ENCODE results near the gene SIGLEC5.
A peak's percentile ranks its signal among the peaks of the same experiment; 100 is the strongest.

The SIGLEC5 gene

DNA sequence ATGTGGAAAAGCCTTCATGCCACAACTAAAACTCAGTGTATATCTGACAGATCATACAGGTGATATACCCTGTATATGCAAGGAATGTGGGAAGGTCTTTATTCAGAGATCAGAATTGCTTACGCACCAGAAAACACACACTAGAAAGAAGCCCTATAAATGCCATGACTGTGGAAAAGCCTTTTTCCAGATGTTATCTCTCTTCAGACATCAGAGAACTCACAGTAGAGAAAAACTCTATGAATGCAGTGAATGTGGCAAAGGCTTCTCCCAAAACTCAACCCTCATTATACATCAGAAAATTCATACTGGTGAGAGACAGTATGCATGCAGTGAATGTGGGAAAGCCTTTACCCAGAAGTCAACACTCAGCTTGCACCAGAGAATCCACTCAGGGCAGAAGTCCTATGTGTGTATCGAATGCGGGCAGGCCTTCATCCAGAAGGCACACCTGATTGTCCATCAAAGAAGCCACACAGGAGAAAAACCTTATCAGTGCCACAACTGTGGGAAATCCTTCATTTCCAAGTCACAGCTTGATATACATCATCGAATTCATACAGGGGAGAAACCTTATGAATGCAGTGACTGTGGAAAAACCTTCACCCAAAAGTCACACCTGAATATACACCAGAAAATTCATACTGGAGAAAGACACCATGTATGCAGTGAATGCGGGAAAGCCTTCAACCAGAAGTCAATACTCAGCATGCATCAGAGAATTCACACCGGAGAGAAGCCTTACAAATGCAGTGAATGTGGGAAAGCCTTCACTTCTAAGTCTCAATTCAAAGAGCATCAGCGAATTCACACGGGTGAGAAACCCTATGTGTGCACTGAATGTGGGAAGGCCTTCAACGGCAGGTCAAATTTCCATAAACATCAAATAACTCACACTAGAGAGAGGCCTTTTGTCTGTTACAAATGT lies 42.7 kb downstream of the SIGLEC5 start:
- DNase-seq, result no peak

DNA sequence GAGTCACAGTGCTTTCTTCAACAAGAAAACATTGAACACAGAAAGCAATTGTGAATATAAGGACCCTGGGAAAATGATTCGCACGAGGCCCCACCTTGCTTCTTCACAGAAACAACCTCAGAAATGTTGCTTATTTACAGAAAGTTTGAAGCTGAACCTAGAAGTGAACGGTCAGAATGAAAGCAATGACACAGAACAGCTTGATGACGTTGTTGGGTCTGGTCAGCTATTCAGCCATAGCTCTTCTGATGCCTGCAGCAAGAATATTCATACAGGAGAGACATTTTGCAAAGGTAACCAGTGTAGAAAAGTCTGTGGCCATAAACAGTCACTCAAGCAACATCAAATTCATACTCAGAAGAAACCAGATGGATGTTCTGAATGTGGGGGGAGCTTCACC lies 43.4 kb downstream of the SIGLEC5 start:
- DNase-seq, result no peak

DNA sequence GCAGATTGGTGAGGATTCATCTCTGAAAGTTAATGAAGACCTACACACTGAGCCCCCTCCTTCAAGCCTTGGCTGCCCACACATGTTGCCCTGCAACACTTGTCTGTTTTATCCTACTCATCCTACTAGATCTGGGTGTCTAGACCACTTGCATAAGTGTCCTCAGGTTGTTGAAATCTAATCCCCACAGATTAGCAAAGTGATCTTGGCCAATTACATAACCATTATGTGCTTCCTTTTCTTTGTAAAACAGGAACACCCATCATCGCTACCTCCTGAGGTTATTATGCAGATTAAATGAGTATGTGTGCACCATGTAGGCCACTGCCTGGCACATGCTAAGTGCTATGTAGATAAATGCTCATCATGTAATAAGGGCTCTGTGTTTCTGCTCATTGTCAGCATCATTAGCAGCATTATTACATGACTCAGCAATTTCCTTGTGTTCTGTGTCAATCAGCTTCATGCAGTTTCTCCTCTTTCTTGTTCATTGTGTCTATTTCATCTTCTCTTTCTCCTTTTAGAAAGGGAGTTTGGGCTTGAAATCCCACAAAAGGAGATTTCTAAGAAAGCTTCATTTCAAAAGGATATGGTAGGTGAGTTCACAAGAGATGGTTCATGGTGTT lies 44.0 kb downstream of the SIGLEC5 start:
- no peak for DNase-seq

DNA sequence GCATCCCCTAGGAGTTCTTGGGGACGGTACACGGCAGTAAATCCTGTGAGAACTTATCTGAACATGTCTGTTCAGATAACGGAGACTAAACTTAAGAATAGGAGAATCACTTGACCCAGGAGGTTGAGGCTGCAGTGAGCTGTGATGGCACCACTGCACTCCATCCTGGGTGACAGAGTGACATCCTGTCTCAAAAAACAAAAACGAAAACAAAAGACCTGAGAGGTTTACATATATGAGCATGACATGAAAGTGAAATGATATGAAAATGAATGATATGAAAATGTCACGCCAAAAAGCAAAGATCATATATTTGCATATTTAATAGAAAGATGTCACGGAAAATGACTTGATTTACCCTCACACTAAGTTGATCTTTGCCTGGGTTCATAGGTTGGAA lies 53.4 kb downstream of the SIGLEC5 start:
- DNase-seq, result no peak

DNA sequence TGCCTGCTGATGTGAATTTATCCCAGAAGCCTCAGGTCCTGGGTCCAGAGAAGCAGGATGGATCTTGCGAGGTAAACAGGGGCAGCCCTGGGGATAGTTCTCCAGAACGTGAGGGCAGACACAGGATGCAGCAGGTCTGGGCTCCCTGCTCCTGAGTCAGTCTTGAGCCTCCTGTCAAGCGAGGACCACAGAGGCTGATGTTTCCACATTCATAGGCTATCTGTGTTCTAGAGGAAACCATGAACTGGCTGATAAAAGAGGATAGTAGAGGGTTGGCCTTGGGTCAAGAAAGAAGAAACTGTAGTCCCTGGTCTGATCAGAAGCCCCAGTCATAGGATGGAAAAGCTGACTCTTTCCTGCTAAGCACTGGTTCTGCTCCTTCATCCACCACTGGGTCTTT lies 56.9 kb downstream of the SIGLEC5 start:
- no peak for DNase-seq

DNA sequence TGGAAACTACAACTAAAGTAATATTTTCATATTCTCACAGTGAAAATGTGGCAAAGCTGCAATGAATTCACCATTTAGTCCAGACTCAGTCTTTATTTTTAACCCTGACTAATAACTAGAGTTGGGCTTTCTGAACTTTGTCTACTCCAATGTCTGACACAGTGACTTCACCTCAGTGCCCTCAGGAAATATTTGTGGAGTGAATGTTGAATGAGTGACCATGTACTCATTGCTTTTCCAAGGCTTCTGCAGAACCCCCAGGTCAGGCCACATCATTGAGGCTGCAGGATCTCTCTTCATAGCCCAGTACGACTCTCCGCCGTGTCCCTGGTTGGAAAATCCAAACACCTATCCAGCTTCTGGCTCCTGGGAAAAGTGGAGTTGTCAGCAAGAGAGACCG lies 57.3 kb downstream of the SIGLEC5 start:
- no peak for DNase-seq

DNA sequence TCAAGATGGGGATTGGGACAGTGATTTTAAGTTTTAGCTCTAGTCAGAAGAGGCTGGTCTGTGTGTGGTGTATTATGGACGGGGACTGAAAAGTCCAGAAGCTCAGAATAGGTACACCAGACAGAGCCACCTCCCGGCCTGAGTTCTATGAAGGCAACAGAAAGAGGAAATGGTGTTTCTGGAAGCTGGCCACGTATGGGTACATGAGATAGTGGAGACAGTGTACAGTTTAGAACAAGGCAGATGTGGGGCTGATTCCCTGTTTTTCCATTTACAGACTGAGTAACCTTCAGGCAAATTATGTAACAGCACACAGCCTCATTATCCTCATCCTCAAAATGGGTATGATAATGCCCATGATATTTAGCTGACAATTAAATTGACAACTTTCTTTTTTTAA lies 57.8 kb downstream of the SIGLEC5 start:
- no peak for DNase-seq

DNA sequence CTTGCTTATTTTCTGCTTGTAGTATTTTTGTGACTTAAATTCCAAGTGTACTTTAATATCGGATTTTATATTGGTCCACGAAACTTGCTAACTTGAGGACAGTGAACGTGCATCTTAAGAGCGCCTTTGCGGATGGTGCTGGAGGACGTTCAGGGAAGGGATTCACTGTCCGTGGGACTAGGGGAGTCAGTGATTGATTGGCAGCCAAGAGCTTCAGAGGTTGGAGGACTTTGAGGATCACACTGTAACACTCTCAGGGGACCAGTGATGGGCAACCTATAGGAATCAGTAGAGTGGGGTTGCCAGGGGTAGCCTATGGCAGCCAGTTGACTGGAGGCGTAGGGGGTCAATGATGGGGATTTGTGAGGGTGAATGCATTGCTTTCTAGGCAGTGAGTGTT lies 58.6 kb downstream of the SIGLEC5 start:
- no peak for DNase-seq

DNA sequence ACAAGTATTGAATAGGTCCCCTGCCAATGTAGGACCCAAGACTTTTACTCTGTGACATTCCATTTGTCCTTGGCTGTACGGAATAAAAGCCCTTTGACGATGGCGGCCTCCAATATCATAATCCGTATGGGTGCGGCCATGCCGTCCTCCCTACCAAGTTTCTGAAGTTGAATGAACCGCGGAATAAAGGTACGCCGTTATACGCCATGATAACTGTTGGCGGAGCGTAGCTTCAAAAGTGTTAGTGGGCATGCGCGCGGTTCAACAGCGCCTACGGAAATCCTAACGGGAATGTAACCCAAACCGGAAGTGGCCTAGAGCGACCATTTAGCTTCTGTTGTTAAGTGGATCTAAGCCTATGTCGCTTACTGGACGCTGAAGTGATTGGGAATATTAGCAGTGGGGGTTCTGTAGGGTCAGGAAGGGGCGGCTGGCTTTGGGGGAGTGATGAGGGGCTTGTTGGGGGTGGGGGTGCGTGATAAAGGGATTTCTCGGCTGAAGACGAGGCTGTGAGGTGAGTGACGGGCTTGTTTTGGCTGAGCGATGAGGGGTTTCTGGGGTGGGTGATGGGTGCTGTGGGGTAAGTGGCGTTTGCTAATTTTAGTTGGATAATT lies 59.1 kb downstream of the SIGLEC5 start, which contains the start of gene ZNF175:
Gene ZNF175 (plus strand): TSS at position 322 of the 614 bp plus-strand sequence. CDS start 2,047 bp downstream, outside the sequence.
- peak; percentile 97 for DNase-seq

DNA sequence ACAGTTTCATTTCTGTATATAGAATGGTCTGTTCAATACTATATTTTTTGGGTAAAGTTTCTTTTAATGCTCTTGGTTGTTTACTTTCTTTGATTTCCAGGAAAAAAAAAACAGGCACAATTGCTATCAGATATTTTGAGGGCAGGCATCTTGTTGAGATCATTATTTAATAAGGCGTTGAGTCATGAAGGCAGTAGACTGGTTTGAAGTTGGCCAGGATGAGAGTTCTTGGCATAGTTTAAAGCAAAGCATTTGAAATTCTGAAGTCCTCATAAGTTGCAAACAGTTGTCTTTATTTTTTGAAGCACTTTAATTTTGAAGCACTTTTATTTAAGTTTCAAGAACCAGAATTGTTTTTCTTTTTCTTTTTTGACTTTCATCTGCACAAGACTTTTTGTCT lies 61.7 kb downstream of the SIGLEC5 start:
- no peak for DNase-seq

DNA sequence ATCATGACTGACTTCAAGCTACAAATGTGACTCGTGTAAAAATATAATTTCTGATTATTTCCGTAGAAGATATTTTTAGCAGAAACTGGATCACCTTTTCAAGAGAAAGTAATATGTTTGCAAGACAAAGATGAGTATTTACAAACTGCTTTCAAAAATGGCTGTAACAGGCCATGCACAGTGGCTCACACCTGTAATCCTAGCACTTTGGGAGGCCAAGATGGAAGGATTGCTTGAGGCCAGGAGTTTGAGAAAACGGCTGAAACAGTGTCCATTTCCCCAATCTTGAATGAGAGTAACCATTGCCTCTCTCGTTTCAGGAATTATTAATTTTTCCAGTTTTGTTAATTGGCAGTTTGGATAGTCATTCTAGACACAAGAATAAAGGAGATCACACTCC lies 62.6 kb downstream of the SIGLEC5 start:
- no peak for DNase-seq

DNA sequence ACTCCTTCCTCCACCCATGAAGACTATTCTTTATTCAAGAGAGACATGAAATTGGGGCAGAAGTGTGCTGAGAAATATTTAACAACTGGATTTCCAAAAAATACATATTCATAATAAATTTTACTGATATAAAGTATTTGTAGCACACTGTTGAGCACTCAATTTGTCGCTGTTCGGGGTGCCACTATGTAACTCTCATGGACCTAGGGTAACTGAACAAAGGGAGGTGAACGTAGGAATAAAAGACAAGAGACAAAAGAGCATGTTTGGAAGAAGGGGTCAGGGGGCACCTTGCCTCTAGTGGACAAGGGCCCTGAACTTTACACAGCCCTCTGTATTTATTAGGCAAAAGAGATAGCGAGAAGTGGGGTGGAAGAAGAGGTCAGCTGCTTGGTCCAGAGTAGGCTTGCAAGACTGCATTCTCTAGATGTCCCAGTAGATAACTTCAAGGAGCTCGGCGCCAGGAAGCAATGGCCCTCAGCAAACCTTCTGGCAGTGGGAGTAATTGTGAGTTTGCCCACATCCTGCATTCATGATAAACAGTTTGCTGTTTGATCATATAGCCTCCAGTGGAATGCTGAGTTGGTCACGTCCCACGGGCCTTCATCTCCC lies 63.6 kb downstream of the SIGLEC5 start:
- no peak for DNase-seq

DNA sequence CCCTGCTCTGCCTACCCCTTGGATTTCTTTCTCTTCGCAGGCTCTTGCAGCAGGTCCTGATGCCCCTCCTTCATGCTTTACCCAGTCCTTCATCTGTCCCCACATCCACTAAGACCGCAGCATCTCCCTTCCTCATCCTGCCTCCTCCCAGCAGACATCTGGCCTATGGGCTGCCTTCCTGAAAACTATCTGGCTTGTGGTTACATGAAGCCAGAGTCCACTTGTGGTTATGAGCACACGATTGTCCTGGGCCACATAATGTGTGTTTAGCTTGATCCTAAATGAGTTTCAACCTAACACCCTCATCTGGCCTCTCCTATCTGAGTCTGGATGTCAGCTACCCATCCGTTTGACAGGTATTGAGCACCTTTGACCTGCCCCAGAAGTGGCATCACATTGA lies 64.6 kb downstream of the SIGLEC5 start:
- DNase-seq, result no peak

DNA sequence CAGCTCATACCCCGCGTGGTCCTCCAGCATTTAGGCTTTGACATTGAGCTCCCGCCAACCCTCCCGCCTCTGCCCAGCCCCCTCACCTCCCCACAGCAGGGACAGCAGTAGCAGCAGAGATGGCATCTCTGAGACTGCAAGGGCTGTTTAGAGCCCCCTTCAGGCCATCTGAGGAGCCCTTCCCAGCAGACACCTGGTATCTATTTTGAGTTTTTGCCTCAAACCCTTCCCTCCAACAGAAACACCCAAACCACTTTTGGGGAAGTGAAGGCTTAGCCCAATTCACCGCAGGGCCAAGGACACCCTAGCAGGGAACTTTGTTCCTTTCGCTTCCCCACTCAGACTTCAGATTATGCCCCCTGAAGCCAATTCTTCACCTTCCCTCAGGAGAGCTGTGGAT lies 65.4 kb downstream of the SIGLEC5 start:
- DNase-seq, result no peak
